HG02623 (cell line): ENCODE results near the gene COL25A1.
"Not testable (repeated sequence)": the region's sequence is repeated elsewhere in the genome, so short reads cannot be mapped to it uniquely, and the experiment has no call there.

Source experiments
- ATAC-seq: cut with Tn5 transposase; IDR thresholded peaks from one replicate; pipeline ENCODE4 v1.9.1; 2021; ENCODE audit warnings: moderate library complexity; ENCODE audit not compliant: unreplicated experiment

COL25A1 gene

DNA sequence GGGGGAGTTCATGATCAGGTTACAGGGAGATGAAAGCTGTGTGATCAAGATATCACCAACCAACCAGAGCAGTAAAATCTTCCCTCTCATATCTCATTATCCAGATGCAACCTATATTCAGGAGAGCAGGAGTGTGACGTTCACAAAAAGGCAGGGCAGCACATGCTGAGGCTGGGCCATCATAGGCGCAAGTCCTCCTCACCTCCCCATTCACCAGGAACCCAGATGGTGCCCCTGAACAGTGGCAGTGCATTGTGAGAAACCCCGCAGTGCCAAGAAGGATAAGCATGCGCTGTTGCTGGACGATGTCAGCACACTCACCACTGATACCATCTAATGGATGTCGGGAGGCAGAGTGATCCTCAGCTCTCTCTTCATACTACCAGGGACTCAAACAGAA, 170.9 kb downstream of the COL25A1 start:
- no peak for ATAC-seq

DNA sequence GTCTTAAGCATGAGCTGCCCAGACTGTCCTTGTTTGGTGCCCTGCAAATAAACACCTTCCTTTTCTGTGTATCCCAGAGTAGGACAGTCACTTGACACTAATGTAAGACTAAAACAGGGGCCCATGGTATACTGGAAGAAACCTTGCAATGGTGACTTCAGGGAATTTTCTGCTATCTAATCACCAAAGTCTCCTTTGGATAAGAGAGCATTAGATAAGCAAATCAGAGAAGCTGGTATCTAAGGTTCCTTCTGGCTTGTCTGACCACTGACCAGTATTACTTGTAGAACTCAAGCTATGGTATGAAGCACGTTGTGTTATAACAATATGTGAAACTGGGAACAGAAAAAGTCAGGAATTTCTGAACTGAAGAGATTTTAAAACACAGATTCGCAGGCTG, 173.9 kb downstream of the COL25A1 start:
- ATAC-seq: no peak

DNA sequence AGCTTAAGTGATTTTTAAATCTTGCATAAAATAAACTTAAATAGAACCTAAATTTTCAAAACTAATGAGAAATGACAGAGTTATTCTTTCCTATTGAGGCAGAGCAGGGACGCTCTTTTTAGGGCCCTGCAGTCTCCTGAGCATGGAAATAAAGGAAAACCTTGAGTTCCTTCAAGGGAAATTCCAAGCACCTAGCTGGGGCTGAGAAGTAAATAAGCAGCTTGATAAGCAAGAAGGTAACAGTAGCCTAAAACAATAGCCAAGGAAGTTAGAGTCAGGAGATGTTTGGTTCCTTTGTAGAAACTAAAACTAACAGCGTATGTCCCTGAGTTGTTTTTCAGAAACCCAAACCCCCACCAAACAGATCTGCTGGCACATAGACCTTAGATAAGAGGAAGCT, 174.6 kb downstream of the COL25A1 start:
- no peak for ATAC-seq

DNA sequence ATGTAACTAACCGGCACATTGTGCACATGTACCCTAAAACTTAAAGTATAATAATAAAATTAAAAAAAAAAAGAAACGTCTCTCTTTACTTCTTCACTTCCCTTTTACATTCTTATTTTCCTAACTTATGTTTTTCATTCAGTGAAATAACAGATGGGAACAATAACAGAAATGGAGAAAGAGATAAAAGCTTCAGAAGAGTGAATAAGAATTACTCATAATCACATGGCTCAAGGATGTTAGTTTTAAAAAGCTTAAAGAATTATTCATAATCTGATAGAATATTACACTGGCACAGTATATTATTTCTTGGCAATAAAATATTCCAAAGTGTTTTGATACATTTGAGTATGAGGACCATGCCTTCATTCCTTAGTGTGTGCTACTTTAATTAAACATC, 175.6 kb downstream of the COL25A1 start:
- no peak for ATAC-seq

DNA sequence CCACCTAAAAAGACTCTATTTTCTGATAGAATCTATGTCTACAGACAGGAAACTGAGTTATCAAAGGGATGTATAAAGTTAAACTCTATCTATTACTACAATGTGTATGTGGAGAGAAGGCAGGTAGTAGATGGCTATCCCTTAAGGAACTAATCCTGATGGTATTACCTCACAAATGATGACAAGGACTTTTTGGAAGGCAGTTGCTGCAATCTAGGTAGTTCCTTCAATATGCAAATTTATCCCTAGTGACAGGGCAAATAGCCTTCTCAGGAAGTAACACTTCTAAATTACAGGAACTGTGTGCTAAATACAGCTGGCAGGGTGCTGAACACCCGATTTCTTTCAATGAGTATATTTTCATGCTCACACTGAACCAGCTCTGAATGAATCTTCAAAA, 177.4 kb downstream of the COL25A1 start:
- no peak for ATAC-seq

DNA sequence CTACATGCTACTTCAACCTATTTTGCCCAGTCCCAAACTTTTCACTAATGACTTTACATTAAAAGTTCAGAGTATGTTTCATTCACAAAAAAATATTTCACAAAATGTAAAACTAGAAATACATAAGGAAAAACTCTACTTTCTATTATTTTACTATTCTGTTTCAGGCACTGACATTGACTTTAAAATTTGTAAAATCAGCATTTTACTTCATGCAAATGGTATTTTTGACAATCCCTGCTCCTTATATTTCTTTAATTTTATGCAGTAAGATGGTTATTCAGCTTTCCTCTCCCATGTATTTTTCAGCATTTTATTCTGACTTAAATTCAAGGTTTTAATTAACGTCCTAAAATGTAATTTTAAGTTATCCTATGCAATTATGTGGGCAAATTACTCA, 178.5 kb downstream of the COL25A1 start:
- ATAC-seq: no peak

DNA sequence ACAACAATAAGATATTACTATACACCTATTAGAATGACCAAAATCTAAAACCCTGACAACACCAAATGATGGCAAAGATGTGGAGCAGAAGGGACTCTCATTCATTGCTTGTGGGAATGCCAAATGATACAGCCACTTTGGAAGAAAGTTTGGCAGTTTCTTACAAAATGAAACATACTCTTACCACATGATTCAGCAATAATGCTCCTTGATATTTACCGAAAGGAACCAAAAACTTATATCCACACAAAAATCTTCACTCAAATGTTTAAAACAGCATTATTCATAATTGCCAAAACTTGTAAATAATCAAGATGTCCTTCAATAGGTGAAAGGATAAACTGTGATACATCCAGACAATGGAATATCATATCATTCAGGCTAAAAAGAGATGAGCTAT, 180.9 kb downstream of the COL25A1 start:
- ATAC-seq: no peak

DNA sequence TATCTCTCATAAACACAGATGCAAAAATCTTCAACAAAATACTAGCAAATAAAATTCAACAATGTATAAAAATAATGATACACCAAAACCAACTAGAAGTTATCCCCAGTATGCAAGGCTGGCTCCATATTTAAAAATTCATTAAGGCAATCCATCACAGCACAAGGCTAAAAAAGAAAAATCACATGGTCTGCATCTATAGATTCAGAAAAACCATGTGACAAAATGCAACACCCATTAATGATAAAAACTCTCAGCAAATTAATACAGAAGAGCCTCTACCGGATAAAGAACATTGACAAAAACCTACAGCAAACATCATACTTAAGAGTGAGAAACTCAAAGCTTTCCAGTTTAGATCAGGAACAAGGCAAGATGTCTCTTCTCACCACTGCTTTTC, 182.6 kb downstream of the COL25A1 start:
- ATAC-seq: no peak

DNA sequence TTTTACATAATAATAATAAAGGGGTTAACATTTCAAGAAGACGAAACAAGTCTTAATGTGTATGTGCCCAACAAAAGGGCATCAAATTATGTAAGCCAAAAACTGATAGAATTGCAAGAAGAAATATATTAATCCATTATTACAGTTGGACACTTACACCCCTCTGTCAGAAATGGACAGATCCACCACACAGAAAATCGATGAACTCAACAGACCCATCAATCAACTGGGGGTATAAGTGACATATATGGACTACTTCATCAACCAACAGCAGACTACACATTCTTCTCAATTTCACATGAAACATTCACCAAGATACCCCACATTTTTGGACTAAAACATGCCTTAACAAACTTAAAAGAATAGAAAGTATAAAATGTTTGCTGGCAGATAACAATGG, 183.8 kb downstream of the COL25A1 start:
- ATAC-seq: no peak

DNA sequence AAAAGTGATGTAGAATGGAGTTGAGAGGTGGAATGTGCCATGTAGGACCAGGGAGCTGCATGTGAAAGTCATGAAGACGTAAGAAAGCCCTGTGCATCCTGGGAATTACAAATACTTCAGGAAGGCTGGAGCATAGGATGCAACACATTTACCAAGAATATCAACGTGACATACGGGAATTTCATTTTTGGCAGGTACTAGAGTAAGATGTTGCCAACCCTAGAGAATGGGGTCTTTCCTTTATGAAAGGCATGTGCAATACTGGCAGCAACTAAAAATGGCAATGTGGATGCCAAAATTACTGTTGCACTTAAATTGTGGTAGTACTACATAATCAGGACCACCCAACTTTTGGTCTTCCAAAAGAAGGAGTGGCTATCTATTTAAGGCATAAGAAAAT, 188.0 kb downstream of the COL25A1 start:
- ATAC-seq: no peak

DNA sequence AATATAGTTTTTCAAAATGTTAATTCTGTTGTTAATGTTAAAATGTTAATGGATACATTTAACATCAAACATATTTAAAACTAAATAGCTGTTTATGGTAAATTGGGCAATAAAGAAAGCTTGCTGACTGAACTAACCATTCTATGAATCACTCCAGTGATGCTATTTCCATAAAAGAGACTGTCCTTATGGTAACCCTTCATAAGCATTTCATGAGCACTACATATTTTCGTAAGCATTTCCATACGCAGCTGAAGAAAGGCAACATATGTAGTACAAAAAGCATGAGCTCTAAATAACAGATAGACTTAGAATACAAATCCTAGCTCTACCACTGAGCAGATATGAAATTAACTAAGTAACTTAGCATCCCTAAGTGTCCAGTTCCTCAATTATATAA, 188.9 kb downstream of the COL25A1 start:
- ATAC-seq: no peak

DNA sequence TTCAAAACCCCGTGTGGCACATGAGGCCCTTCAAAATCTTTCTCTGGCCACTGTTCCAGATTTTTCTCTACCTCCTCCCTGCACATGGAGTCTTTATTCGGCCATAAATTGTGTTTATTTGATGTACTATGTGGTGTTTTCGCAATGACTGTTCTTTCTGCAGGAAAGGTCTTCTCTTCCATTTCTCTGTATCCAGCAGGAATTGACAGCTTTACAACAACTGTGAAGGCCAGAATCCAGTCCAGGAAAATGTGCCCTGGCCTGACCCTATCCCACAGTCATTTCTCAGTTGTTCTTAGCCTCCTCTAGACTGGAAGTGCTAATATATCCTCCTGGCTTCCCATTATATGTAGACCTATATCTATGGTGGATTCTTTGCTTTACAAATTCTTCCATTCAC, 191.4 kb downstream of the COL25A1 start:
- ATAC-seq: no peak

DNA sequence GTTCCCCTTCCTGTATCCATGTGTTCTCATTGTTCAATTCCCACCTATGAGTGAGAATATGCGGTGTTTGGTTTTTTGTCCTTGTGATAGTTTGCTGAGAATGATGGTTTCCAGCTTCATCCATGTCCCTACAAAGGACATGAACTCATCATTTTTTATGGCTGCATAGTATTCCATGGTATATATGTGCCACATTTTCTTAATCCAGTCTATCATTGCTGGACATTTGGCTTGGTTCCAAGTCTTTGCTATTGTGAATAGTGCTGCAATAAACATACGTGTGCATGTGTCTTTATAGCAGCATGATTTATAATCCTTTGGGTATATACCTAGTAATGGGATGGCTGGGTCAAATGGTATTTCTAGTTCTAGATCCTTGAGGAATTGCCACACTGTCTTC, 194.2 kb downstream of the COL25A1 start:
- not testable (repeated sequence) for ATAC-seq

DNA sequence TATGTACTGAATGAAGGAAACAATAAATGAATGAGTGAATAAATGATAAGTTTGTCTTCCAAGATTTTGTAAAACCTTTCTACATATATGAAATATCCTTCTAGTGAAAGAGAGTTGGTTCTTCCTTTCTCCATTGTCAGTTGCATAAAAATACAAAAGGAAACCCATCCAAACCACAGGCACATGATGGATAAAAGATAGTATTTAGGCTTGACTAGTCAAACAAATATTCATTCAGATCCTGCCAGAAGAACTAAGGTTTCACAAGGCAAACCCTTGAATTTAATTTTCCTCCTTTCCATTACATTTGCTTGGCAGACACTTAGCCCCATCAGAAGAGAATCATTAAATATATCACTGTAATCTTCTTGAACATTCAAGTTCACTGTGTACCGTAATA, 208.4 kb downstream of the COL25A1 start:
- no peak for ATAC-seq

DNA sequence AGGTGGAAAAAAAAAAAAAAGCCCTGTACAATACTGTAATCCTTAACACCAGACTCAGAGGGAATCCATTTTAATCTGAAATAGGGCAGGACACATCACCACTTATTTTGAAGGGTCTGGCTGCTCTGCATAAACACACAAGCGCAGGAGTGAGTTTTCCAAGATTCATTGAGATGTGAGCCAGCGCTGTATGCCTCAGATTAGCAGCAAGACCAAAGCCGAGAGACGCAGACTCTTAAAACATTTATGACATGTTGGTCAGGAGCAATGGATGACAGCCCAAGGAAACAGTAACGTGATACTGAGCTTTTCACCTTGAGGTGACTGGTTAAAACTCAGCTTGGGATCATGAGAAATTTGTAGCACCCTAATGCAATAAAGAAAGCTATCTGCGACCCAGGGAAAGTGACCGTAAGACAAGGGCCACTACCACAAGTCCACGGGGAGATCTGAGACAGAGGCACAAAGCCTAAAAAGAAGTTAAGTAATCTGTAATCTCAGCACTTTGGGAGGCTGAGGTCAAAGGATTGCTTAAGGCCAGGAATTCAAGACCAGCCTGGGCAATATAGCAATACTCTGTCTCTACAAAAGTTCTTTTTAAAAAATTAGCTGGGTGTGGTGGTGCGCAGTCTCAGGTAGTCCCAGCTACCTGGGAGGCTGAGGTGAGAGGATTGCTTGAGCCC, 210.6 kb downstream of the COL25A1 start:
- no peak for ATAC-seq

DNA sequence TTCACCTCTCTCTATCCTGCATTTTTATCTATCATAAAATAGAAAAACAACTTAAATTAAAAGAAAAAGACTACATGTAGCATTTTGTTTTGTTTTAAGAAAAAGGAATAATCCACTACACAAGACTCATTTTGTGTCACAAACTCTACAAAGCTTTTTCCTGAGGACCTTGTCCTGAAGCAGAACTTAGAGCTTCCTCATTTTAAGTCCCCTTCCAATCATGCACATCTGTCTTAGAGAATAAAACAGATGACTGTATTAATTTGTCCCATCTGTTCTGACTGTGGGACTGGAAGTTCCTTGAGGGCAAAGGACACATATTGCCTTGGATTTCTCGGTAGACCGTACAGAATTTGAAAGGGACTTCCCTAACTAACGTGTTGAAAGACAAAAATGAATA, 218.5 kb downstream of the COL25A1 start:
- ATAC-seq: no peak

DNA sequence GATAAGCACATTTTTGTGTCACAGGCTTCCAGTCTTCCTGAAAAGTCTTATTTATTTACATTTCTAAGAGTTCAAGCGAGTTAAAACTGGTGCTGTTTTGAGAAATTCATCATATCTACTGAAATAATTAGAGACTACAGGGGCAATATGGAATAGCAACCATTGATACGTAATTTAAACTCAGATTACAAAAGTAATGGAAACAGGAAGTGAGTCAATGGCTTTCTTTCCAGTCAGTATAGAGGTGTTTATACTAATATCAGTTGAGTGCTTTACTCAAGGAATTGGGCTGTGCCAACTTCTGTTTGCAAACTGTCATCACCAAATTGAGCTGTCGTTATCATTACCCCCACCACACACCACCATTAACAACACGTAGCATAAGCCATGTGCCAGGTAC, 222.7 kb downstream of the COL25A1 start:
- ATAC-seq: no peak

DNA sequence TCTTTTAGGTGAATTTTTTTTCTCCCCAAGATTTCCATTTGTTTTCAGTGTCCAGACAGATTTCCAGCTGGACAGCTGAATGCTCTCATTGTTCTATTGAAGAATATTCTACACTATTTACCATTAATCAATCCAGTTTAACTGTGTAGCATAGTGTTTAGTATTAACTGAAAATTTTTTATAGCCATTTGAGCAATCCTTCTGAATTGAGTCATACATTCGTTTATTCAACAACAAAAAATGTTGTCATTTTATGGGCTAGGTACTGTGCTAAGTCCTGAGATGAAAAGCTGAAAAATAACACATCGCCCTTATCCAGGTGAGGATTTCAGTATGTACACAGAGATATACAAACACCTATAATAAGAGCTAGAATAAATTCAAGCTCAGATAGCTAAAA, 223.3 kb downstream of the COL25A1 start:
- no peak for ATAC-seq

DNA sequence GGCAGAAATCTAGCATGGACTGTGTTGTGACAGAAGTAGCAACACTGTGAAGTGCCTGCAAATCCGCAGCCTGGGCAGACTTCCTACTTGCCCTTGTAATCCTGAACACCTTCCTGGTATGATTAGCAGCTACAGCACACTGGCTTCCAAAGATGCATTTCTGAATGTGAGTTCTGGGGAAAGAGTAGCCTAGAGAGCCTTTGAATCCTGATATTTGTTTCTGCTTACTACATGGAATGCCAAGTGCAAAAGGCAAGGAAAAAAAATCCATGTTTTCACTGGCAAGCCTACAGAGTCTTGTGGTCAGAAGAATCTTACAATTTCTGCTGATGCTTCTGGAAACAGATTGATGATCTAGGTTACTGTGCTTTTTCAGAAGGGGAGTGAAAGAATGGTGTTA, 223.7 kb downstream of the COL25A1 start:
- no peak for ATAC-seq

DNA sequence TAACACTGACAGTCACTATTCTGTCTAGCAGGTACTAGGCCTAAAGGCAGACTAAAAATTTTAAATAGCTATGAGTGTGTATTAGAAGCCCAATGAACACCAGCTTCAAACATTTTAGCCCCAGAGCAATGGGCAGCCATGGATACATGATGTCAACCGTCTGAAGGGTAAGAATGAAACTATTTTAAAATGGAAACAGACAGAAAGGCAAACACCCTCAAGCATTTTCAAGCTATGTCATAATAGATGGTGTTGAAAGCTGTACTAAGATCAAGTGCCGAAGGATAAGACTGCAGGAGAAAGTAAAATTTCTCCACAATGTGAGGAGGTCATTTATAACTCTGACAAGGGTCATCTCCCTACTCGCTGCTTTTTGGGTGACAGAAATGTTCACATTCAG, 225.0 kb downstream of the COL25A1 start:
- no peak for ATAC-seq

DNA sequence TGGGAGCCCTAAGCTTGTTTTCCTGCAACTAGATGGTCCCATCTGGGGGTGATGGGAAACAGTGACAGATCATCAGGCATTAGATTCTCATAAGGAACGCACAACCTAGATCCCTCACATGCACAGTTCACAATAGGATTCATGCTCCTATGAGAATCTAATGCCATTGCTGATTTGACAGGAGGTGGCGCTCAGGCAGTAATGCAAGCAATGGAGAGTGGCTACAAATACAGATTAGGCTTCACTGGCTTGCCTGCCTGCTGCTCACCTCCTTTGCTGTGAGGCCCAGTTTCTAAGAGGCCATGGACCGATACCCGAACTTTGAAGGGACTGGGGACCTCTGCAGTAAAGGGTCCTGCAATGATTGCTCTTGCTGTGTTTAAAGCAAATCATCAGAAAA, 225.7 kb downstream of the COL25A1 start:
- ATAC-seq: not testable (repeated sequence)

DNA sequence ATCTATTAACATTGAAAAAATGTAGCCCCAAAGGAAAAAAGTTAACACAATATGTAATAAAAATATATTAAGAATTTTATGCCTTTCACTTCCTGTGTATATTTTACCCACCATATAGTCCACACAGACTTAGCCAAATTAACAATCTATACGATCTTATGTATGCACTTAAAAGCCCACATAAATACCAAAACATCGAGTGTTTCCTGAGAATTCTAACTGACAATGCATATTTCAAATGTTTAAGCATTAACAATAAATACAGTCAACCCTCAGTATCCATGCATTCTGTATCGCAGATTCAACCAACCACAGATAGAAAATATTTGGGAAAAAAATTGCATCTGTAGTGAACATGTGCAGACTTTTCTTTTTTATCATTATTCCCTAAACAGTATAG, 226.8 kb downstream of the COL25A1 start:
- ATAC-seq: no peak

DNA sequence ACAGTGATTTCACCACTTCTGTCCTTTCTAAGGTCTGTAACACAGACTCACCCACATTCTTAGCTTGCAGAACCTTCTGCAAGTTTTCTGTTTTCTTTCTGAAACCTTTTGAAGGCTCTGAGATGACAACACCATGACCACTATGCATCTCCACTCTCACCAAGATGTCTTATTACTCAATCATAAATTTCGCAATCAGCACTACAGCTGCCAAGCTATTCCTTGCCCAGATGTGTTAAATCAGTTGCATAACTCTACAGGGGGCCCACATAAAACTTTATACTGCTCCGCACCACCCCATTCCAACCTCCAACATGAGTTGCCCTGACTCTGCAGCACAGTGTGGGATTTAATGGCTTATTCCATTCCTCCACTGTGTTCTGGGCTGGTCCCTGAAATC, 229.9 kb downstream of the COL25A1 start:
- no peak for ATAC-seq

DNA sequence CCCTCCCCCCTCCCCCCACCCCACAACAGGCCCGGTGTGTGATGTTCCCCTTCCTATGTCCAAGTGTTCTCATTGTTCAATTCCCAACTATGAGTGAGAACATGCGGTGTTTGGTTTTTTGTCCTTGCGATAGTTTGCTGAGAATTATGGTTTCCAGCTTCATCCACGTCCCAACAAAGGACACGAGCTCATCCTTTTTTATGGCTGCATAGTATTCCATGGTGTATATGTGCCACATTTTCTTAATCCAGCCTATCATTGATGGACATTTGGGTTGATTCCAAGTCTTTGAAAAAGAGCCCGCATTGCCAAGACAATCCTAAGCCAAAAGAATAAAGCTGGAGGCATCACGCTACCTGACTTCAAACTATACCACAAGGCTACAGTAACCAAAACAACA, 231.8 kb downstream of the COL25A1 start:
- ATAC-seq: not testable (repeated sequence)
